Measurements from ENCODE around the gene PTPRG.
"Not testable (repeated sequence)": the region's sequence is repeated elsewhere in the genome, so short reads cannot be mapped to it uniquely, and the experiment has no call there.

GRCh38 chr3:61760783-61761182 lies 199.4 kb downstream of the PTPRG start:
- TF ChIP-seq, protein P1, sequence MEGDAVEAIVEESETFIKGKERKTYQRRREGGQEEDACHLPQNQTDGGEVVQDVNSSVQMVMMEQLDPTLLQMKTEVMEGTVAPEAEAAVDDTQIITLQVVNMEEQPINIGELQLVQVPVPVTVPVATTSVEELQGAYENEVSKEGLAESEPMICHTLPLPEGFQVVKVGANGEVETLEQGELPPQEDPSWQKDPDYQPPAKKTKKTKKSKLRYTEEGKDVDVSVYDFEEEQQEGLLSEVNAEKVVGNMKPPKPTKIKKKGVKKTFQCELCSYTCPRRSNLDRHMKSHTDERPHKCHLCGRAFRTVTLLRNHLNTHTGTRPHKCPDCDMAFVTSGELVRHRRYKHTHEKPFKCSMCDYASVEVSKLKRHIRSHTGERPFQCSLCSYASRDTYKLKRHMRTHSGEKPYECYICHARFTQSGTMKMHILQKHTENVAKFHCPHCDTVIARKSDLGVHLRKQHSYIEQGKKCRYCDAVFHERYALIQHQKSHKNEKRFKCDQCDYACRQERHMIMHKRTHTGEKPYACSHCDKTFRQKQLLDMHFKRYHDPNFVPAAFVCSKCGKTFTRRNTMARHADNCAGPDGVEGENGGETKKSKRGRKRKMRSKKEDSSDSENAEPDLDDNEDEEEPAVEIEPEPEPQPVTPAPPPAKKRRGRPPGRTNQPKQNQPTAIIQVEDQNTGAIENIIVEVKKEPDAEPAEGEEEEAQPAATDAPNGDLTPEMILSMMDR (optimal IDR thresholded peaks at IDR 0.05 in 1 of 3, IDR thresholded peaks at IDR 0.05 in 1 of 3, conservative IDR thresholded peaks at IDR 0.05 in 1 of 3; ENCODE audit: extremely low read depth in 1 of 3, insufficient read depth in 2 of 3, low read length in 3 of 3) = not testable (repeated sequence)
- not testable (repeated sequence) for TF ChIP-seq EZH2 (IDR thresholded peaks at IDR 0.05; ENCODE audit: low read length)

All from keratinocyte (primary cell).